Fibroblast of lung (primary cell): ENCODE measurements around the gene OTUB1.

Source experiments
- CTCF ChIP-seq, 2 donors: IDR thresholded peaks in 1 of 2; conservative IDR thresholded peaks in 1 of 2; 1 replicate in 1 of 2; 2 replicates in 1 of 2; pipeline ENCODE4 v1.5.1; 2011 to 2012; ENCODE audit warnings: low read length in 2 of 2, control low read depth in 1 of 2, inconsistent platforms in 1 of 2, low read depth in 1 of 2, mild to moderate bottlenecking in 1 of 2
- EZH2 ChIP-seq: IDR thresholded peaks from 2 replicates; pipeline ENCODE4 v1.5.1; 2012; ENCODE audit warnings: low read length, control low read depth, mild to moderate bottlenecking; ENCODE audit errors: missing control alignments

GRCh38 chr11:64026575-64027205 is 40.5 kb downstream of the OTUB1 start:
- no peak for TF ChIP-seq CTCF (conservative IDR thresholded peaks at IDR 0.05 in 1 of 2, IDR thresholded peaks at IDR 0.05 in 1 of 2; ENCODE audit: low read depth in 1 of 2, low read length in 2 of 2)
- no peak for TF ChIP-seq EZH2
